ENCODE data around the gene EMC7. TPM values are rescaled to one million over a fixed set of nuclear protein-coding genes. Genes with fewer than 3 reads are reported as not detected.

Gene EMC7
- total and polyA plus RNA-seq, 4 donors = 26.7 to 58.3 (median 37.6) TPM

GRCh38 chr15:34039790-34040113, 61.9 kb downstream of the EMC7 start:
- 87% methylated on average over 1 of the region's 1 CpG for WGBS
- Histone ChIP-seq H3K9me3 (ENCODE audit: control insufficient read depth in 4 of 4, low read length in 3 of 4) (no peaks in the 10 kb centered on the region), H3K4me1 (ENCODE audit: control insufficient read depth in 4 of 4, insufficient read depth in 4 of 4, low read length in 3 of 4) (peaks cover 0 to 15% (median 8%) of the 10 kb centered on the region in 4 donors), H3K27me3 (ENCODE audit: control insufficient read depth in 4 of 4, insufficient read depth in 4 of 4, low read length in 3 of 4) (no peaks in the 10 kb centered on the region), H3K27ac (ENCODE audit: low read depth in 1 of 2, low read length in 2 of 2) (no peak overlapping the region), H3K4me3 (ENCODE audit: low read depth in 1 of 3, low read length in 3 of 3) (no peak overlapping the region), H3K36me3 (ENCODE audit: control insufficient read depth in 4 of 4, insufficient read depth in 3 of 4, low read depth in 1 of 4, low read length in 3 of 4) (no peaks in the 10 kb centered on the region), H3K9ac (ENCODE audit: low read depth in 1 of 2, low read length in 2 of 2) (peak overlapping the region in 1 of 2 donors; percentile 38)
- DNase-seq (ENCODE audit: low spot score) = no peak
- no peak for TF ChIP-seq GABPA (IDR thresholded peaks at IDR 0.05 in 1 of 2, conservative IDR thresholded peaks at IDR 0.05 in 1 of 2)
- no peak for TF ChIP-seq YY1 (IDR thresholded peaks at IDR 0.05)
- no peak for TF ChIP-seq SP1 (IDR thresholded peaks at IDR 0.05)
- TF ChIP-seq NR2F2 (IDR thresholded peaks at IDR 0.05) = no peak
- no peak for TF ChIP-seq ZBTB33 (IDR thresholded peaks at IDR 0.05)
- no peak for TF ChIP-seq FOXA1 (IDR thresholded peaks at IDR 0.05)
- no peak for TF ChIP-seq CTCF (IDR thresholded peaks at IDR 0.05; ENCODE audit: low read depth, low read length, missing input control)
- TF ChIP-seq EGR1 (IDR thresholded peaks at IDR 0.05; ENCODE audit: low read depth in 2 of 2) = no peak
- no peak for TF ChIP-seq FOXA2 (IDR thresholded peaks at IDR 0.05)
- no peak for TF ChIP-seq RAD21 (IDR thresholded peaks at IDR 0.05)
- no peak for TF ChIP-seq MAX (IDR thresholded peaks at IDR 0.05)
- no peak for TF ChIP-seq JUND (IDR thresholded peaks at IDR 0.05)
- no peak for TF ChIP-seq ATF3 (IDR thresholded peaks at IDR 0.05)

- H3K36me3 ChIP-seq (ENCODE audit: control insufficient read depth in 4 of 4, insufficient read depth in 3 of 4, low read depth in 1 of 4, low read length in 3 of 4) = no peaks in the 10 kb centered on the region
- H3K4me3 ChIP-seq (ENCODE audit: low read depth in 1 of 3, low read length in 3 of 3) = peak within 1 kb of the TSS; percentile 67 to 87 (median 69)
- WGBS = 1% methylated on average over 82 of the region's 82 CpGs
- peaks cover 0 to 15% (median 8%) of the 10 kb centered on the region in 4 donors for H3K4me1 ChIP-seq (ENCODE audit: control insufficient read depth in 4 of 4, insufficient read depth in 4 of 4, low read length in 3 of 4)
- no peaks in the 10 kb centered on the region for H3K27me3 ChIP-seq (ENCODE audit: control insufficient read depth in 4 of 4, insufficient read depth in 4 of 4, low read length in 3 of 4)
- no peaks in the 10 kb centered on the region for H3K9me3 ChIP-seq (ENCODE audit: control insufficient read depth in 4 of 4, low read length in 3 of 4)
- H3K9ac ChIP-seq (ENCODE audit: low read depth in 1 of 2, low read length in 2 of 2) = peak within 1 kb of the TSS; percentile 38 to 96
- DNase-seq (ENCODE audit: low spot score) = peak; percentile 68
- H3K27ac ChIP-seq (ENCODE audit: low read depth in 1 of 2, low read length in 2 of 2) = peak within 1 kb of the TSS; percentile 60 to 65
- TF ChIP-seq GABPA (IDR thresholded peaks at IDR 0.05 in 1 of 2, conservative IDR thresholded peaks at IDR 0.05 in 1 of 2) = no peak
- TF ChIP-seq YY1 (IDR thresholded peaks at IDR 0.05) = no peak
- no peak for TF ChIP-seq SP1 (IDR thresholded peaks at IDR 0.05)
- TF ChIP-seq EGR1 (IDR thresholded peaks at IDR 0.05; ENCODE audit: low read depth in 2 of 2) = no peak
- no peak for TF ChIP-seq FOXA2 (IDR thresholded peaks at IDR 0.05)
- TF ChIP-seq HNF4A (conservative IDR thresholded peaks at IDR 0.05) = no peak
- no peak for TF ChIP-seq HNF4G (IDR thresholded peaks at IDR 0.05)
- no peak for TF ChIP-seq JUND (IDR thresholded peaks at IDR 0.05)
- no peak for TF ChIP-seq REST (IDR thresholded peaks at IDR 0.05)
- TF ChIP-seq CTCF (IDR thresholded peaks at IDR 0.05; ENCODE audit: low read depth, low read length, missing input control) = no peak
- no peak for TF ChIP-seq RXRA (IDR thresholded peaks at IDR 0.05)
- no peak for TF ChIP-seq ATF3 (IDR thresholded peaks at IDR 0.05)
- no peak for TF ChIP-seq NR2F2 (IDR thresholded peaks at IDR 0.05)
- TF ChIP-seq ZBTB33 (IDR thresholded peaks at IDR 0.05) = no peak
Measured at GRCh38 chr15:34038871-34039789, 62.5 kb downstream of the EMC7 start, which contains the start of gene AVEN. TSS of gene AVEN (minus strand) at chr15:34039204. CDS start at chr15:34039046, 158 bp downstream.
